ENCODE results near the gene MRPS27. TPM values are rescaled to one million over a fixed set of nuclear protein-coding genes. Genes with fewer than 3 reads are reported as not detected.

MRPS27 gene
- total and polyA plus RNA-seq, 2 of the 13 experiments (the other 11 are each of a cell fraction or from before 2014, with no cell fraction given) = 71.8 to 115 TPM

- TF ChIP-seq ZNF800 (CRISPR knock-in tag; IDR thresholded peaks at IDR 0.05) = no peak
- 0 out of 2 replicates have a peak, but pooled peaks have one; percentile 19 for TF ChIP-seq ZNF720 (CRISPR knock-in tag; IDR thresholded peaks at IDR 0.05)
- no peak; the same call in 1 of the 2 replicates for TF ChIP-seq RARA (CRISPR knock-in tag; IDR thresholded peaks at IDR 0.05)
- peak; percentile 92 for TF ChIP-seq RFXAP (CRISPR knock-in tag; IDR thresholded peaks at IDR 0.05; ENCODE audit: borderline replicate concordance)
- peak; percentile 70 for TF ChIP-seq PATZ1 (CRISPR knock-in tag; IDR thresholded peaks at IDR 0.05)
- peak; percentile 76 for TF ChIP-seq ZNF781 (CRISPR knock-in tag; IDR thresholded peaks at IDR 0.05; ENCODE audit: borderline replicate concordance, not compliant biosample characterization)
- no peak for TF ChIP-seq LRRFIP1 (CRISPR knock-in tag; conservative IDR thresholded peaks at IDR 0.05)
- no peak for TF ChIP-seq NR2F6 (IDR thresholded peaks at IDR 0.05)
- no peak for TF ChIP-seq NR2F6 (CRISPR knock-in tag; IDR thresholded peaks at IDR 0.05)
- TF ChIP-seq ZNF549 (CRISPR knock-in tag; IDR thresholded peaks at IDR 0.05) = no peak
- peak; percentile 94 for TF ChIP-seq MYC (CRISPR knock-in tag; IDR thresholded peaks at IDR 0.05; ENCODE audit: borderline replicate concordance)
- no peak for TF ChIP-seq ZNF382 (CRISPR knock-in tag; IDR thresholded peaks at IDR 0.05; ENCODE audit: borderline replicate concordance)
- TF ChIP-seq BCLAF1 (IDR thresholded peaks at IDR 0.05) = no peak
- peak; percentile 83; the same call in 1 of the 2 replicates for TF ChIP-seq ZNF430 (CRISPR knock-in tag; IDR thresholded peaks at IDR 0.05)
- no peak for TF ChIP-seq PRDM15 (CRISPR knock-in tag; IDR thresholded peaks at IDR 0.05)
These were observed 11.8 kb downstream of the MRPS27 start (continued) for GRCh38 chr5:72307968-72308852.

Data from HepG2 (cell line).